OCI-LY1 (cell line): ENCODE data around the gene RBM26.

ENCODE experiments used
- H2AFZ ChIP-seq: fragments of 200-600 bp; sonication (generic), shearing (Covaris generic); 2 replicates; pipeline ENCODE4 v1.6.0; 2014; ENCODE audit warnings: antibody characterized with exemption, mild to moderate bottlenecking, low read length
- H3F3A ChIP-seq: fragments of 200-600 bp; sonication (generic), shearing (Covaris generic); 2 replicates; pipeline ENCODE4 v1.6.0; 2014; ENCODE audit warnings: mild to moderate bottlenecking, antibody characterized with exemption, low read length, moderate library complexity; ENCODE audit not compliant: insufficient read depth
- H3K27ac ChIP-seq: fragments of 200-600 bp; sonication (generic); 2 replicates; pipeline ENCODE4 v1.5.1; 2014; ENCODE audit warnings: low read length, mixed run types, mild to moderate bottlenecking, low read depth; ENCODE audit not compliant: poor library complexity, severe bottlenecking
- H3K27me3 ChIP-seq: fragments of 200-600 bp; sonication (generic); 2 replicates; pipeline ENCODE4 v1.6.0; 2014; ENCODE audit warnings: antibody characterized with exemption, mild to moderate bottlenecking, low read length, moderate library complexity; ENCODE audit not compliant: insufficient read depth
- H3K36me3 ChIP-seq: fragments of 200-600 bp; sonication (generic); 2 replicates; pipeline ENCODE4 v1.6.1; 2014; ENCODE audit warnings: mild to moderate bottlenecking, antibody characterized with exemption, low read length, moderate library complexity, mixed read lengths; ENCODE audit not compliant: insufficient read depth
- H3K4me1 ChIP-seq: fragments of 200-600 bp; sonication (generic); 2 replicates; pipeline ENCODE4 v1.5.1; 2014; ENCODE audit warnings: mild to moderate bottlenecking, low read length, moderate library complexity; ENCODE audit not compliant: insufficient read depth, severe bottlenecking
- H3K4me2 ChIP-seq: fragments of 200-600 bp; sonication (generic), shearing (Covaris generic); 2 replicates; pipeline ENCODE4 v1.6.1; 2014; ENCODE audit warnings: low read length
- H3K4me3 ChIP-seq: fragments of 200-600 bp; sonication (generic); 2 replicates; pipeline ENCODE4 v1.5.1; 2014; ENCODE audit warnings: low read length, low read depth, mild to moderate bottlenecking, mixed read lengths; ENCODE audit not compliant: poor library complexity, severe bottlenecking
- H3K79me2 ChIP-seq: fragments of 200-600 bp; shearing (Covaris generic); 2 replicates; pipeline ENCODE4 v1.6.1; 2016; ENCODE audit warnings: mixed run types, low read length, mixed read lengths; ENCODE audit not compliant: insufficient read depth
- H3K9ac ChIP-seq: fragments of 200-600 bp; sonication (generic), shearing (Covaris generic); 2 replicates; pipeline ENCODE4 v1.6.1; 2014; ENCODE audit warnings: mild to moderate bottlenecking, low read length, mixed read lengths
- H3K9me2 ChIP-seq: fragments of 200-600 bp; sonication (generic), shearing (Covaris generic); 2 replicates; pipeline ENCODE4 v1.6.1; 2014; ENCODE audit warnings: low read depth, mild to moderate bottlenecking, low read length, mixed read lengths
- H3K9me3 ChIP-seq: fragments of 200-600 bp; shearing (Covaris generic); 2 replicates; pipeline ENCODE4 v1.6.1; 2014; ENCODE audit warnings: low read length, mixed read lengths
- H4K20me1 ChIP-seq: fragments of 200-600 bp; sonication (generic), shearing (Covaris generic); 2 replicates; pipeline ENCODE4 v1.6.0; 2016; ENCODE audit warnings: mild to moderate bottlenecking, low read length; ENCODE audit not compliant: insufficient read depth
- CTCF ChIP-seq: fragments of 200-600 bp; sonication (generic), shearing (Covaris generic); IDR thresholded peaks from 2 replicates; pipeline ENCODE4 v1.5.1; 2017; ENCODE audit warnings: mild to moderate bottlenecking, antibody characterized with exemption, low read length, moderate library complexity, mixed read lengths
- EZH2 ChIP-seq: fragments of 200-600 bp; sonication (generic), shearing (Covaris generic); IDR thresholded peaks from 2 replicates; pipeline ENCODE4 v1.8.0; 2017; ENCODE audit warnings: borderline replicate concordance, mixed run types, mild to moderate bottlenecking, antibody characterized with exemption, low read length, moderate library complexity, mixed read lengths

Gene RBM26

GRCh38 chr13:79285159-79285558 is 120.9 kb downstream of the RBM26 start:
- no peaks in the 10 kb centered on the region for H3F3A ChIP-seq
- no peaks in the 10 kb centered on the region for H3K9me2 ChIP-seq
- no peaks in the 10 kb centered on the region for H3K27me3 ChIP-seq
- no peak overlapping the region for H3K9ac ChIP-seq
- H3K36me3 ChIP-seq = no peaks in the 10 kb centered on the region
- no peaks in the 10 kb centered on the region for H4K20me1 ChIP-seq
- no peak overlapping the region for H3K4me3 ChIP-seq
- no peak overlapping the region for H3K27ac ChIP-seq
- H3K79me2 ChIP-seq = no peaks in the 10 kb centered on the region
- H3K4me2 ChIP-seq = no peak overlapping the region
- TF ChIP-seq EZH2 (no peak), CTCF (no peak)
- no peaks in the 10 kb centered on the region for H3K9me3 ChIP-seq
- no peaks in the 10 kb centered on the region for H3K4me1 ChIP-seq
- H2AFZ ChIP-seq = no peak overlapping the region

- Histone ChIP-seq H3K4me2 (no peak overlapping the region), H3K27ac (no peak overlapping the region), H3K36me3 (no peaks in the 10 kb centered on the region), H2AFZ (no peak overlapping the region), H3K27me3 (no peaks in the 10 kb centered on the region), H3K4me1 (no peaks in the 10 kb centered on the region), H3K4me3 (no peak overlapping the region), H3K79me2 (no peaks in the 10 kb centered on the region), H3K9ac (no peak overlapping the region), H4K20me1 (no peaks in the 10 kb centered on the region), H3F3A (no peaks in the 10 kb centered on the region), H3K9me3 (no peaks in the 10 kb centered on the region), H3K9me2 (no peaks in the 10 kb centered on the region)
- TF ChIP-seq EZH2 (no peak), CTCF (no peak)
Observed at GRCh38 chr13:79283742-79284141, 122.3 kb downstream of the RBM26 start.

- Histone ChIP-seq H3F3A (no peaks in the 10 kb centered on the region), H3K4me2 (no peak overlapping the region), H3K4me1 (no peaks in the 10 kb centered on the region), H3K79me2 (no peaks in the 10 kb centered on the region), H3K9me2 (no peaks in the 10 kb centered on the region), H3K36me3 (no peaks in the 10 kb centered on the region), H3K9me3 (no peaks in the 10 kb centered on the region), H3K9ac (no peak overlapping the region), H3K27ac (no peak overlapping the region), H2AFZ (no peak overlapping the region), H3K27me3 (no peaks in the 10 kb centered on the region), H3K4me3 (no peak overlapping the region), H4K20me1 (no peaks in the 10 kb centered on the region)
- no peak for TF ChIP-seq CTCF
- no peak for TF ChIP-seq EZH2
Observed at GRCh38 chr13:79282976-79283375, 123.1 kb downstream of the RBM26 start.
